Esophagus muscularis mucosa (tissue), 4 donors: Measurements from ENCODE around the gene BANK1. TPM values are rescaled to one million over a fixed set of nuclear protein-coding genes. Genes with fewer than 3 reads are reported as not detected.

Experiments
- DNase-seq: peaks from one replicate; pipeline ENCODE4 v3.0.0-alpha.2; 2017; ENCODE audit errors: extremely low spot score
- H3K27ac ChIP-seq, 4 donors: fragments of 200-600 bp; sonication (generic); replicated peaks in 1 of 4; 1 replicate in 3 of 4; 2 replicates in 1 of 4; pipeline ENCODE4 v1.5.1; 2016 to 2019; ENCODE audit warnings: mild to moderate bottlenecking in 1 of 4
- H3K27me3 ChIP-seq, 4 donors: fragments of 200-600 bp; sonication (generic); one replicate each; pipeline versions ENCODE4 v1.5.1 to v1.6.0; 2016 to 2019
- H3K36me3 ChIP-seq, 4 donors: fragments of 200-600 bp; sonication (generic); one replicate each; pipeline ENCODE4 v1.5.1; 2016 to 2019
- H3K4me1 ChIP-seq, 4 donors: fragments of 200-600 bp; sonication (generic); one replicate each; pipeline ENCODE4 v1.5.1; 2016 to 2019
- H3K4me3 ChIP-seq, 4 donors: fragments of 200-600 bp; sonication (generic); 1 replicate in 2 of 4; 2 replicates in 2 of 4; pipeline ENCODE4 v1.5.1; 2016 to 2019; ENCODE audit warnings: mild to moderate bottlenecking in 4 of 4, moderate library complexity in 1 of 4
- H3K9me3 ChIP-seq, 4 donors: fragments of 200-600 bp; sonication (generic); 1 replicate in 3 of 4; 2 replicates in 1 of 4; pipeline ENCODE4 v1.5.1; 2016 to 2019
- EP300 ChIP-seq: sonication (generic); formaldehyde crosslinking; IDR thresholded peaks from one replicate; pipeline ENCODE4 v1.6.1; 2017; ENCODE audit warnings: antibody characterized with exemption
- POLR2A ChIP-seq: fragments of 450-650 bp; IDR thresholded peaks from one replicate; pipeline ENCODE4 v1.6.1; 2017; ENCODE audit warnings: antibody characterized with exemption, moderate library complexity, mild to moderate bottlenecking, low read depth
- POLR2AphosphoS5 ChIP-seq, 2 donors: sonication (generic); formaldehyde crosslinking; IDR thresholded peaks; one replicate each; pipeline ENCODE4 v1.6.1; 2017; ENCODE audit warnings: antibody characterized with exemption in 2 of 2
- WGBS: methylation state at CpG from one replicate; pipeline ENCODE4 v1.1.5; 2018; 5-methylcytosine and 5-hydroxymethylcytosine counted together
- intact Hi-C: fragments of 100-400 bp; cut with DNase I; formaldehyde crosslinking; loops from one replicate; pipeline ENCODE4 v1.15.1; 2023
- total RNA-seq, 4 donors: library from RNA; depleted of rRNA; stranded (reverse); fragments of >200 nt; gene quantifications; one replicate each; pipeline versions ENCODE4 v1.1.0 to v1.2.1, GENCODE V29; 2016
- TF ChIP-seq, protein P1 (sequence below), 3 experiments: fragments of 200-600 bp in 2 of 3; fragments of 450-650 bp in 1 of 3; sonication (generic) in 2 of 3; IDR thresholded peaks; one replicate each; pipeline ENCODE4 v1.5.1; 2017 to 2019; ENCODE audit warnings: antibody characterized with exemption in 3 of 3, mild to moderate bottlenecking in 2 of 3, moderate library complexity in 1 of 3

Gene BANK1
- total RNA-seq, 4 donors from 2014 or later, result 0.45 to 2.7 (median 0.96) TPM

GRCh38 chr4:101981756-101982155 lies 191.2 kb downstream of the BANK1 start:
- no peaks in the 10 kb centered on the region for H3K9me3 ChIP-seq
- no peak overlapping the region for H3K4me3 ChIP-seq
- WGBS, result 53% methylated on average over 1 of the region's 1 CpG
- DNase-seq, result no peak
- H3K27ac ChIP-seq, result no peak overlapping the region
- no peaks in the 10 kb centered on the region for H3K4me1 ChIP-seq
- intact Hi-C loops, result no loop called here
- no peaks in the 10 kb centered on the region for H3K36me3 ChIP-seq
- no peaks in the 10 kb centered on the region for H3K27me3 ChIP-seq
- TF ChIP-seq POLR2A (no peak), POLR2AphosphoS5 (IDR thresholded peaks at IDR 0.05) (no peak), EP300 (no peak)
- TF ChIP-seq, protein P1, sequence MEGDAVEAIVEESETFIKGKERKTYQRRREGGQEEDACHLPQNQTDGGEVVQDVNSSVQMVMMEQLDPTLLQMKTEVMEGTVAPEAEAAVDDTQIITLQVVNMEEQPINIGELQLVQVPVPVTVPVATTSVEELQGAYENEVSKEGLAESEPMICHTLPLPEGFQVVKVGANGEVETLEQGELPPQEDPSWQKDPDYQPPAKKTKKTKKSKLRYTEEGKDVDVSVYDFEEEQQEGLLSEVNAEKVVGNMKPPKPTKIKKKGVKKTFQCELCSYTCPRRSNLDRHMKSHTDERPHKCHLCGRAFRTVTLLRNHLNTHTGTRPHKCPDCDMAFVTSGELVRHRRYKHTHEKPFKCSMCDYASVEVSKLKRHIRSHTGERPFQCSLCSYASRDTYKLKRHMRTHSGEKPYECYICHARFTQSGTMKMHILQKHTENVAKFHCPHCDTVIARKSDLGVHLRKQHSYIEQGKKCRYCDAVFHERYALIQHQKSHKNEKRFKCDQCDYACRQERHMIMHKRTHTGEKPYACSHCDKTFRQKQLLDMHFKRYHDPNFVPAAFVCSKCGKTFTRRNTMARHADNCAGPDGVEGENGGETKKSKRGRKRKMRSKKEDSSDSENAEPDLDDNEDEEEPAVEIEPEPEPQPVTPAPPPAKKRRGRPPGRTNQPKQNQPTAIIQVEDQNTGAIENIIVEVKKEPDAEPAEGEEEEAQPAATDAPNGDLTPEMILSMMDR (IDR thresholded peaks at IDR 0.05), result no peak

- Histone ChIP-seq H3K27ac (no peak overlapping the region), H3K4me3 (no peak overlapping the region), H3K27me3 (no peaks in the 10 kb centered on the region), H3K9me3 (no peaks in the 10 kb centered on the region), H3K36me3 (no peaks in the 10 kb centered on the region), H3K4me1 (no peaks in the 10 kb centered on the region)
- TF ChIP-seq EP300 (no peak), POLR2A (no peak), POLR2AphosphoS5 (IDR thresholded peaks at IDR 0.05) (no peak)
- TF ChIP-seq, protein P1 (IDR thresholded peaks at IDR 0.05), result no peak
- no peak for DNase-seq
- WGBS, result 82% methylated on average over 1 of the region's 1 CpG
- intact Hi-C loops, result no loop called here
Measured at GRCh38 chr4:101983835-101984234, 193.3 kb downstream of the BANK1 start.

DNA sequence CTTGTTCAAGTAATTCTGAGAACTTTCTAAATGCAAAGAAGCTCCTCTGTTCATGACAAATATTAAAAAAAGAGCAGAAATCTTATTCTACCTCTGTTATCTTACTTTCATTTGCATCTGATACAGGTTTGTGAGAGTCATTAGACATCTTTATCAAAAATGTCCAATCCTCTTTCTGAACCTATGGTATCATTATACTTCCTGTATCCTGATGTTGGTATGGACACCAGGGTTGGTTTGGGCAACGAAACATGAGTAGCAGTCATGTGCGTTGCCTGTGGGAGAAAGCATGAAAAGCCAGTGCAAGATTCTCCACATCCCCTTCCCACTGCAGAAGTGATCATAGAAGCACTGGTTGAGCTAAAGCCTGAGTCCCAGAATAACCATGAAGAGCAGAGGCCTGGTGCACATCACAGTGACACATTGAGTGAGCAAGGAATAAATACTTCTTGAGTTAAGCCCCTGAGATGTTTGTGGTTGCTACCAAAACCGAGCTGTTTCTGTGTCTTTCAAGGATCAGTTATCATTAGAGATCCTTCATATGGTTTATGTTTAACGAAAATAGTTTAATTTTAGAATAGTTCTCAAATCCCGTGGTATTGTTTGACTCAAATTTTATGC lies 197.2 kb downstream of the BANK1 start:
- Histone ChIP-seq H3K4me3 (no peak overlapping the region), H3K27ac (no peak overlapping the region), H3K9me3 (no peaks in the 10 kb centered on the region), H3K27me3 (no peaks in the 10 kb centered on the region), H3K4me1 (no peaks in the 10 kb centered on the region), H3K36me3 (no peaks in the 10 kb centered on the region)
- DNase-seq, result no peak
- WGBS, result 82% methylated on average over 5 of the region's 5 CpGs
- intact Hi-C loops, result no loop called here
- TF ChIP-seq, protein P1 (IDR thresholded peaks at IDR 0.05), result no peak
- TF ChIP-seq POLR2AphosphoS5 (IDR thresholded peaks at IDR 0.05) (no peak), POLR2A (no peak), EP300 (no peak)

DNA sequence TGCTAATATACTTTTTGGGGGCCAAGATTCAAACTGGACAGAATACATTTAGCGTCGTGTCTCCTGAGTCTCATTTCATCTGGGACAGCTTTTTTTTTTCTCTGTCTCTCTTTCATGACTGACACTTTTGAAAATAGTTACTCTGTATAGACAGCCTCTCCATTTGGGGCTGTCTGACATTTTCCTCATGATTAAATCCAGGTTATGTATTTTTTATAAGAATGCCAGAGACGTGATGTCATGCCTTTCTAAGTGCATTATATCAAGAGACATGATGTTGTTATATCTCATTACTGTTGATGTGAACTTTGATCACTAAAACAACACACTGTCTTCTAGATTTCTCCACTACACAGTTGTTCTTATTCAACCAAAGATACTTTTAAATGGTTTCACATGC lies 199.0 kb downstream of the BANK1 start:
- intact Hi-C loops, result no loop called here
- Histone ChIP-seq H3K4me3 (no peak overlapping the region), H3K27me3 (no peaks in the 10 kb centered on the region), H3K4me1 (peaks cover 0 to 14% (median 0%) of the 10 kb centered on the region in 4 donors), H3K9me3 (no peaks in the 10 kb centered on the region), H3K27ac (no peak overlapping the region), H3K36me3 (no peaks in the 10 kb centered on the region)
- no peak for TF ChIP-seq POLR2A
- TF ChIP-seq EP300, result no peak
- TF ChIP-seq POLR2AphosphoS5 (IDR thresholded peaks at IDR 0.05), result no peak
- TF ChIP-seq, protein P1 (IDR thresholded peaks at IDR 0.05), result no peak
- WGBS, result 83% methylated on average over 3 of the region's 3 CpGs
- no peak for DNase-seq

- H3K4me1 ChIP-seq, result peaks cover 0 to 14% (median 0%) of the 10 kb centered on the region in 4 donors
- no peak overlapping the region for H3K4me3 ChIP-seq
- no peak for DNase-seq
- no peak for TF ChIP-seq POLR2A
- no peak for TF ChIP-seq EP300
- TF ChIP-seq, protein P1 (IDR thresholded peaks at IDR 0.05), result no peak
- TF ChIP-seq POLR2AphosphoS5 (IDR thresholded peaks at IDR 0.05), result no peak
- no peaks in the 10 kb centered on the region for H3K9me3 ChIP-seq
- H3K27ac ChIP-seq, result no peak overlapping the region
- H3K27me3 ChIP-seq, result no peaks in the 10 kb centered on the region
- no peaks in the 10 kb centered on the region for H3K36me3 ChIP-seq
- 95% methylated on average over 2 of the region's 2 CpGs for WGBS
- intact Hi-C loops, result no loop called here
Measured at GRCh38 chr4:101992446-101992845, 201.9 kb downstream of the BANK1 start.
